GM06990 (cell line): ENCODE measurements around the gene CTIF.

Experiments used
- DNase-seq: peaks from one replicate; pipeline ENCODE4 v3.0.0-alpha.2; 2011; ENCODE audit not compliant: insufficient read length; ENCODE audit errors: extremely low read depth
- H3K27me3 ChIP-seq: replicated peaks from 2 replicates; pipeline ENCODE4 v1.6.0; 2011; ENCODE audit warnings: low read length; ENCODE audit not compliant: control insufficient read depth, insufficient read depth
- H3K36me3 ChIP-seq: 2 replicates; pipeline ENCODE4 v1.5.1; 2011; ENCODE audit warnings: low read length; ENCODE audit not compliant: control insufficient read depth, insufficient read depth
- H3K4me3 ChIP-seq: replicated peaks from 2 replicates; pipeline ENCODE4 v1.5.1; 2011; ENCODE audit warnings: low read depth, mild to moderate bottlenecking, control low read depth, low read length
- TF ChIP-seq, protein P1 (sequence below): IDR thresholded peaks from 2 replicates; pipeline ENCODE4 v1.5.1; 2011; ENCODE audit warnings: low read length, control low read depth, mild to moderate bottlenecking, inconsistent platforms; ENCODE audit not compliant: insufficient read depth, poor library complexity, severe bottlenecking

The CTIF gene

DNA sequence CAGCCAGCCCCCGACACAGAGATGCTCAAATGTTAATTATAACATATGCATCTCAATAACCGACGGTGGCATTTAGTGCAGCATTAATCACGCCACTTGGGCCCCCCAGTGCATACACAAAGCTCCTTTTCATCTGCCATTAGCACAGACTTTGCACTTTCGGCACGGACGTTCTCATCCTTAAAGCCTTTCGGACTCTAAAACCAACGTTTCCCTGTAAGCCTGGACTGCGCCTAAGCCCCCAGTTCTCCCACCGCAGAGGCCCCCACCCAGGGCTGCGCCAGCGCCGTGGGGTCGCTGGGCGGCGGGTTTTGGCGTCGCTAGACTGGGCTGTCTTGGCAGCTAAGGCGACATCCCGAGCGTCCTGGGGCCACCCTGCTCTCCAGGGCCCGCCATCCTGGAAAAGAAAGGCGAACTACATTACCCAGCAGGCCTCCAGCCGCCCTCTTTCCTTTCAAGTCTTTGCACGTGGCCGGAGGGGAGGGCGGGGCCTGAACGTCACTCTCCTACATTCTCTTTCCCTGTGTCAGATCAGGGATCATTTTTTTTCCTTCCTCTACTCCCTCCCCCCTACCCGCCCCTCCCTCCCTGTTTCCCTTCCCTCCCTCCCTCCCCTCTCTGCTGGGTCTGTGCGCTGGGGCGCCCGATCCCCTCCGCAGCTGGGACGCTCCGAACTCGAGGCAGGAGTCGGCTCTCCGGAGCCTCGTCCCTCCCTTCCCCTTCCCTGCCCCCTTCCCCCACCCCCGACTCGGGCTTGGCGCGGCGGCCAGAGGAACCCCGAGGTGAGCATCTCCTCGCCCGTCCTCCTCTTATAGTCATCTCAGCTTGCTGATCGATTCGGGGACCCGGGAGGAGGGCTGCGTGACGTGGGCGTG lies at the start of gene CTIF:
Gene CTIF (plus strand): TSS at position 501 of the 875 bp plus-strand sequence. CDS start 80,535 bp downstream, outside the sequence.
- H3K36me3 ChIP-seq: no peaks in the 10 kb centered on the region; the same call in 1 of the 2 replicates
- TF ChIP-seq, protein P1, sequence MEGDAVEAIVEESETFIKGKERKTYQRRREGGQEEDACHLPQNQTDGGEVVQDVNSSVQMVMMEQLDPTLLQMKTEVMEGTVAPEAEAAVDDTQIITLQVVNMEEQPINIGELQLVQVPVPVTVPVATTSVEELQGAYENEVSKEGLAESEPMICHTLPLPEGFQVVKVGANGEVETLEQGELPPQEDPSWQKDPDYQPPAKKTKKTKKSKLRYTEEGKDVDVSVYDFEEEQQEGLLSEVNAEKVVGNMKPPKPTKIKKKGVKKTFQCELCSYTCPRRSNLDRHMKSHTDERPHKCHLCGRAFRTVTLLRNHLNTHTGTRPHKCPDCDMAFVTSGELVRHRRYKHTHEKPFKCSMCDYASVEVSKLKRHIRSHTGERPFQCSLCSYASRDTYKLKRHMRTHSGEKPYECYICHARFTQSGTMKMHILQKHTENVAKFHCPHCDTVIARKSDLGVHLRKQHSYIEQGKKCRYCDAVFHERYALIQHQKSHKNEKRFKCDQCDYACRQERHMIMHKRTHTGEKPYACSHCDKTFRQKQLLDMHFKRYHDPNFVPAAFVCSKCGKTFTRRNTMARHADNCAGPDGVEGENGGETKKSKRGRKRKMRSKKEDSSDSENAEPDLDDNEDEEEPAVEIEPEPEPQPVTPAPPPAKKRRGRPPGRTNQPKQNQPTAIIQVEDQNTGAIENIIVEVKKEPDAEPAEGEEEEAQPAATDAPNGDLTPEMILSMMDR: no peak
- peak; percentile 33 for DNase-seq
- H3K4me3 ChIP-seq: peak within 1 kb of the TSS; percentile 86
- H3K27me3 ChIP-seq: no peaks in the 10 kb centered on the region; the same call in 1 of the 2 replicates

DNA sequence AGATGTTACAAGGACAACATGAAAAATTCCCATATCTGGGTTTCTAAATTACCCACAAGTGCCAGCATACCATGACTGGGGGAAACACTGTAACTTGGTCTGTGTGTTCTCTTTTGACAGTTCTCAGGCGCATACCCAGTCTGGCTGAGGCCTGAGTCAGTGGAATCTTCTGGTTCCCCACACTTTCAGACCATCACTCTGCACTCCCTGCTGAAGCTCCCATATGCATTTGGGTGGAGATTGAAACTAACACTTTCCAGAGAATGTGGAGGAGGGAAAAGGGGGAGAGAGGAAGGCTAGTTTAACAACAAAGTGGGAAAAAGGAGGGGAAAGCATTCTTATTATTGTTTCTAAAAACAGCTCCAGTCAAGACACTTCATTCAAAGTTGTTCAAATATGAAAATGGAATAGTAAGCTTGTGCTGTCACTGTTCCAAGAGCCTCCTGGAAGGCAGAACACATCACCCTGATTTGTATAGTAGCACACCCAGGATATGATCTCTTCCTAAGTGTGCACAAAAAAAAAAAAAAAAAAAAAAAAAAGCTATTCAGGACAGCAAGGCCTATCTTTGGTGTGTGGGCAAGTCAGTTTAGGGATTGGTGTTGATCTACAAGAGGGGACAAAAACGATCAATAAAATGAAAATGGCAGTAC lies 48.1 kb upstream of the CTIF start:
- TF ChIP-seq, protein P1: no peak
- no peak overlapping the region for H3K4me3 ChIP-seq

DNA sequence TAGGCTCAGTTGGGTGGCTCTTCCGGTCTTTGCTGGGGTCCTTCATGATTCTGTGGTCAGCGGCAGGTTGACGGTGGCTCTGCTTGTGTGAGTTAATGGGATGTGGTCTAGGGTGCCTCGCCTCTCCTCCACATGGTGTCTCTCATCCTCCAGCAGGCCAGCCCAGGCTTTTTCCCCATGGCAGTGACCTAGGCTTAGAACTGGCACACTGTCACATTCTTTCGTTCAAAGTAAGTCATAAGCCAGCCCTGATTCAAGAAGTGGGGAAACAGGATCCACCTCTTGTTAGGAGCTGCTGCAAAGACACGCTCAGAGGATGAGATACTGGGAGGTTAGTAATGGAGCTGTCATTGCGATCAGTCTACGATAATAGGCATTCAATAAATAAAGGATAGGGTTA lies 46.0 kb upstream of the CTIF start:
- no peak for DNase-seq
- Histone ChIP-seq H3K27me3 (no peaks in the 10 kb centered on the region; the same call in 1 of the 2 replicates), H3K36me3 (no peaks in the 10 kb centered on the region), H3K4me3 (no peak overlapping the region)
- TF ChIP-seq, protein P1: no peak

More for the DNA sequence above, 48.1 kb upstream of the CTIF start:
- Histone ChIP-seq H3K27me3 (no peaks in the 10 kb centered on the region; the same call in 1 of the 2 replicates), H3K36me3 (no peaks in the 10 kb centered on the region)
- no peak for DNase-seq

DNA sequence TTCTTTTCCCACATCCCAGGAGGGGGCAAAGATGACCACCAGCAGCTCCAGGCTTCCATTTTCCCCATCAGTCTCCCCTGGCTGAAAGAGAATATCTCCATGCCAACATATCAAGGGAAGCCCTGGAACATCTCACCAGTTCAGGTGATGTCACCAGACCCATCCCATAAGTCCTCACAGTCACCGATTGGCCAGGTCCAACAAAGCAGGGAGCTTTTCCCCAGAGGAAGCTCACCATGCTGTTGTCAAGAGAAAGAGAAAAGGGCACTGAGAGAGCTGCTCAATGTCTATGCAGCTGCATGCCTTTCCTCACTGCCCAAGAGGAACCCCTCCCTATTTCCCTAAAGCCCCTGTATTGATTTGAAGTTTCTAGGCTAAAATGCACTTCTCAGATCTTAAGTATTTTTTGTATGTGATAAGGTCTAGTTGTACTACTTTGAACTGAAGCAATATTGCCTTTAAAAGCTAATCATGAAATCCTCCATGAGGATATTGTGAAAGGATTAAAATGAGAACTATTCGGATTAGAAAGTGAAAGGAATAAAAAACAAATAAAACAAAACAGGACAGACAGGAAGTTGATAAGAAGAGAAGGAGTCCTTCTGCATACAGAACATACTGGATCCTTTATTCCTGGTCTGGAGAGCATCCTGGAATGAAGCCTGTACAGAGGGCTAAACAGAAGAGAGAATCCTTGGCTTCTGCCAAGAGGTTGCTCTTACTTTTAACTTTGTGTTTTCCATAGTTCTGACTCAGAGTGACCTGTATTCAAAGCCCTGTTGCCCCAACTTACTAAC lies 45.2 kb upstream of the CTIF start:
- no peaks in the 10 kb centered on the region for H3K36me3 ChIP-seq
- H3K27me3 ChIP-seq: no peaks in the 10 kb centered on the region; the same call in 1 of the 2 replicates
- H3K4me3 ChIP-seq: no peak overlapping the region
- DNase-seq: no peak
- TF ChIP-seq, protein P1: no peak

DNA sequence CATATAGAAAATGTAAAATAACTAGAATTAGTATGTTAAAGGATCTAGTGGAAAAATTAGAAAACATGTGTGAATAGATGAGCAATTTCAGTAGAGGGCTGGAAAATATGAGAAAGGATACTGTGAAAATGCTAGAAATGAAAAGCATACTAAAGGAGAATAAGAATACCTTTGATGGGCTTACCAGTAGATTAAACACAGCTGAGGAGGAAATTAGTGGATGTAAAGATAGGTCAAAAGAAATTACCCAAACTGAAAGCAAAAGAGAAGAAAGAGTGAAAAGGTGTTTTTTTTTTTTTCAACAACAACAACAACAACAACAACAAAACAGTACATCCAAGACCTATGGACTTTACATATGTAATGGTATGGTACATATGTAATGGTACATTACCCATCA lies 41.0 kb upstream of the CTIF start:
- Histone ChIP-seq H3K4me3 (no peak overlapping the region), H3K27me3 (no peaks in the 10 kb centered on the region; the same call in 1 of the 2 replicates), H3K36me3 (no peaks in the 10 kb centered on the region)
- DNase-seq: no peak
- TF ChIP-seq, protein P1: no peak
